Stimulated activated CD4-positive, alpha-beta T cell treated with anti-CD3 and anti-CD28 coated beads, Interleukin-1b, Interleukin-23, amount 100 ng/mL, for 24 hours (primary cell): Measurements from ENCODE around the gene LSAMP.
A peak's percentile ranks its signal among the peaks of the same experiment; 100 is the strongest.
"Not testable (repeated sequence)": the region's sequence is repeated elsewhere in the genome, so short reads cannot be mapped to it uniquely, and the experiment has no call there.

Experiments
- DNase-seq, 4 experiments: peaks; one replicate each; pipeline ENCODE4 v3.0.0-alpha.2; 2020; ENCODE audit warnings: low read depth in 4 of 4, low spot score in 1 of 4

LSAMP gene

GRCh38 chr3:115855911-115856310, 589.4 kb downstream of the LSAMP start:
- DNase-seq, result no peak

DNA sequence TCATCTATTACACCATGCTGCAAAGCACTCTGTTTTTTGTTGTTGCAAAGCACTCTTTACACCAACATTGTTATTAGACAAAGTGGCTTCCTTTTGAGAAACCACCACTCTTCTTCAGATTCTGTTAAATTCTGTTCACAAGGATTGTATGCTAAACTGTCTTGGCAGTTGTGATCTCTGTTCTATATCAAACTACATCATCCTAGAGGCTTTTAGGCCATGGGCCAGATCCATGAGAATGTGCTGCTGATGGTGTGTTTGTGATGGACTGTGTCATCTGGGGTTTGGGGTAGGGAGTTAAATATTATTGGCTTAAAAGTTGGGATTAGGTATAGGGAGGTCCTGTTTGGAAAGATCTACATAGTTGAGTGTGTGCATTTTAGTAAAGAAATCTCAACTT, 592.2 kb downstream of the LSAMP start:
- DNase-seq, result no peak

DNA sequence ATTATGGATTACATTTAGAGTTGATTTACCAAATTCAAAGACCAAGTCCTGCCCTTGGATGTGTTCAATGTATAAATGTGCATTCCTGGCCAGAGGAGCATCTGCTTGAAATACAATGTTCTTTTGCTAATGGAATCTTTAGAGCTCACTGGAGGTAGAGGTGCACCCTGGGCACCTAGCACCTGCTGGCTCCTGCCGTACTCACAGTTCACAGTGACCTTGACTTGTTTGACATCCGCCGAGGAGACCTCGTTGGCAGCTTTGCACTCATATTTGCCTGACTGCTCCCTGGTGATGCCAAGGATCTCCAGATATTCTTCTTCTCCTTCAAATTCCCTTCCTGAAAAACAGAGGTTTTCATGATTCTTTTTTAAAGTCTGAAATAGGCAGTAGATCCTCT, 593.0 kb downstream of the LSAMP start:
- no peak for DNase-seq

GRCh38 chr3:115851571-115851970, 593.7 kb downstream of the LSAMP start:
- DNase-seq, result no peak

DNA sequence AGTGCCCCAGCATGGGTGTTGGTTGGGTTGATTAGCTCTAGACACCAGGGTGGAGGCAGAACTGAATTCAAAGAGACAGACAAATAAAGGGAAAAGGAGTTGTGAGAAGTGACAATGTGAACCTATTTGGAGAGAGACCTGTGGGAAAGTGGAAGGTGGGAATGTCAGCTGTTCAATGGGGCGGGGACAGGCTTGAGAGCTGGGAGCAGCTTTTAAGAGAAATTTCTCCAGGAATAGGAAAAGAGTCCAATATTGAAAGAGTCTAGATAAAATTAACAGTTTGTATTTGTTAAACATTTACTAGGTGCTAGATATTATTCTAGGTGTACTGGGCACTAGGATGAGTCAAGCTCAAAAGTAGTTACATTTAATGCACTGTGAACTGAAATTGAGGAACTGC, 596.6 kb downstream of the LSAMP start:
- no peak for DNase-seq

- DNase-seq, result no peak
These were observed 599.3 kb downstream of the LSAMP start for GRCh38 chr3:115845986-115846385.

GRCh38 chr3:115844729-115845128, 600.6 kb downstream of the LSAMP start:
- not testable (repeated sequence) for DNase-seq

GRCh38 chr3:115843206-115843605, 602.1 kb downstream of the LSAMP start:
- no peak for DNase-seq

GRCh38 chr3:115839246-115839645, 606.0 kb downstream of the LSAMP start:
- DNase-seq, result no peak

DNA sequence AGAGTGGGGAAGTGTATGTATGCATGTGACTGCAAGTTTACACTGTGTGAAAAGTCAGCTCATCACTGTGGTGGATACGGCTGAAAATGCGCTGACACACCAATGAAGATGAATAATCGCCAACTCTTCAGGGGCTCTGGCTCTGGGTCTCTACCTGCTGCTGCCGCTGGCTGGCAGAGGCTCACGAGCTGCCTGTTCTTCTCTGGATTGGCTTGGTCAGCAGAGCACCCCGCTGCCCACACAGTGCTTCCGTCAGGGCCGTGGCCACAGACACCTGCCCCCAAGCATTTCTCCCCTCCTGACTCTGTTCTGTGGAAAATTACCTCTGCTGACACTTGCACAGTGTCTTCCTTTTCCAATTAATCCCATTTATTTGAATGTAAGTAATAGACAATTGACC, 606.5 kb downstream of the LSAMP start:
- no peak for DNase-seq

DNA sequence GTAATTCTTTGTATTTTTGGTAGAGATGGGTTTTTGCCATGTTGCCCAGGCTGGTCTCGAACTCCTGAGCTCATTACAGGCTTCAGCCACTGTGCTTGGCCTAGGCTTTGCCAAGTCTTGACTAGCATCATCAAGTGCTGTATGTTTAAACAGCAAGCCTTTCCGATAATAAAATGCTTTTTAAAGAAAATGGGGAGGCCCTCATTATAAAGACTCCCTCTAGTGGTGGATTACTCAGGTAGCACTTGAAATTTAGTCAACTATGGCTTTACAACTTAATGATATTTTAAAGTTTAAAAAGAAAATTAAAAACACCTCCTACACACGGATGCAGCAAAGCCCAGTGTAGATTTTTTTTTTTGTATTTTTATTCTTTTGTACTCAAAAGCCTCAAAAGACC, 608.3 kb downstream of the LSAMP start:
- DNase-seq, result no peak

- DNase-seq, result no peak
These were observed 609.3 kb downstream of the LSAMP start for GRCh38 chr3:115835946-115836345.

DNA sequence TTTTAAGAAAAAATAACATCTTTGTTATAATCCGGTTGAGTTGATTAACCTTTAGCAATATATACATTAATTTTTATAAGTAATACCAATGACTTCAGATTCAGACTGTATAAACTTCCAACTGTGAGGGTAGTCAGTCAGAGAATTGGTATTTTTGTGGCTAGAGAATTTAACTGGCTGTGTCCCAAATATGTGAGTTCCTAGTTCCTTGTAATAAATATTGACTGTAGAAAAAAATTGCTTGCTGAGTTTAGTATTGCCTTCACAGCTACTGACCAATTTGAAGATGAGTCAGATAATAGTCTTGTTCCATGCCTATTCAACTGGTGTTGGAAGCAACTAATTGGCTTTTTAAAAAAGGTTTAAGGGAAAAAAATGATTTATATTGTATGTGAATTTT, 611.2 kb downstream of the LSAMP start:
- no peak for DNase-seq

DNA sequence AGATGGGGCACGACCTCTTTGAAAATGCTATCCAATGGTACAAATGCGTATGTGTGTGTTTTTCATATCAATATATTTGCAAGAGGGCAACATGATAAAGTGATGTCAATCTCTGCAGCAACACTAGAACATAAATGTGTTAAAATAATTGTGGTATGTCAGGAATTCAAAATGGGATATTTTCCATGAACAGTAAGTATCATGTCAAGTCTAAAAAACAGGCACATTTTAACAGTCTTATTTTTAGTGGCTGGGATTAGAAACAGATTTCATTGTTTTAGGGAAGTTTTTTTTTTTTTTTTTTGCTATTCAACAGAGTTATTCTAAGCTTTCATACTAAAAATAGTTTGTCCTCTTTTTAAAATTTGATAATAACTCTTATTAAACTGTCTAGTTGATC, 612.2 kb downstream of the LSAMP start:
- DNase-seq, result no peak

- no peak for DNase-seq
These were observed 613.0 kb downstream of the LSAMP start for GRCh38 chr3:115832265-115832664.

DNA sequence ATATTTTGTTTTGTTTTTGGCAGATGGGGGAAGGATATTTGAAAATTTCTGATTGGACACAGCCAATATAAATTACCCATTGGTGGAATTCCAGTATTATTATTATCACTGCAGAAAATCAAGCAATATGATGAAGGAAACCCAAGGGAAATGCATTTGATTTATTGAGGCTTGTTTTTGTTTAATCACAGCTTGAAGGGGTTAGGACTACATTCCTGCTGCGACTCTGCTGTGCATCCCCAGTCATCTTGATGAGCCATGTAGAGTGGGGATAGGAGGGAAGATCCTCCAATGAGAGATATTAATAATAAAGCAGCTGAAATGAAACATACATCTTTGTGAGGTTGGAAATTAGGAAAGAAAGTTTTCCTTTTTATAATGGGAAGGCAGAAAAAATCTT, 613.4 kb downstream of the LSAMP start:
- DNase-seq, result no peak

DNA sequence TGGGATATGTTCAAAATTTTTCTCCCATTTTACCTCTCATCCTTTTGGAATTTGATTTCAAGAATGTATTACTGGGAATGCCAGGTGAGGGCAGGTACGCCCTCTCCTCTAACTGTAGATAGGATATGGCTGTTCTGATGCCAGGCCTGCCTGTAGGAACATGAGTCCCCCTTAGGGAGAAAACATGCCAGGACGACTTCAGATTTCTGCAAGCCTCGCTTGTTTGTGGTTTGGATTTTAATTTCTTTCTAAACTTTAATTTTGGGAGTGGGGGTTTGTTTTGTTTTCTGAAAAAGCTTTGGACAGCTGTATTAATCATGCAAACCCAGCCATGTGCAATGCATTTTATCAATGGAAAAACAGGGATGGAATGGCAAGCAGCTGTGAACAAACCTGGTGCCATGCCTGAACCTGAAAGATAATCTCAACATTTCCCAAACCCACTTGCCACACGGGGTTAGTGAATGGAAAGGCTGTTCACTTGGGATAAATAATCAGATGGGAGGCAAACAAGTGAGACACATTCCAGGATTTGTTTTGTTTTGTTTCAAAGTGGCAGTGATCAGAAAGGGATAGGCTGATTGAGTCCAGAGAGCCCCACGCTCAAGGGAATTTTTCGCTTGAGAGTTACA, 614.4 kb downstream of the LSAMP start:
- DNase-seq, result no peak

GRCh38 chr3:115828401-115828800, 616.9 kb downstream of the LSAMP start:
- DNase-seq, result no peak

- DNase-seq, result no peak
These were observed 617.8 kb downstream of the LSAMP start for GRCh38 chr3:115827495-115827894.

DNA sequence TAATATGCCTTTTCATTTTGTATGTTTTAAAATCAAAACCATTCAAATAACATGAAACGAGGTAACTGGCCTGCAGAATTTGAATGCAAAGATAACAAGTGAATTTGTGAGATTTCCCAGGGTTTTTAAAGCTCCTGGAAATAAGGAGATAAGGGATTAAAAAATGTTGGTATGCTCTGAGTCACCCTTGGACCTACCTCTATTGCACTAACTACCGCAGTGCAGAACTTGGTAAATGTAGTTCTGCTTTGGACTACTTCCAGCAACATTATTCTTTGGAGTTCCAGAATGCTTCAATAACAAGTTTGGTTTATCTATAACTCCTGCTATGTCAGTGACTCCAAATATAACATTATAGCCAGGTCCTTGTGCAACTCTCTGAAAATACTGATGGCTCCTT, 620.2 kb downstream of the LSAMP start:
- DNase-seq, result no peak

GRCh38 chr3:115823083-115823482, 622.2 kb downstream of the LSAMP start:
- DNase-seq, result no peak

DNA sequence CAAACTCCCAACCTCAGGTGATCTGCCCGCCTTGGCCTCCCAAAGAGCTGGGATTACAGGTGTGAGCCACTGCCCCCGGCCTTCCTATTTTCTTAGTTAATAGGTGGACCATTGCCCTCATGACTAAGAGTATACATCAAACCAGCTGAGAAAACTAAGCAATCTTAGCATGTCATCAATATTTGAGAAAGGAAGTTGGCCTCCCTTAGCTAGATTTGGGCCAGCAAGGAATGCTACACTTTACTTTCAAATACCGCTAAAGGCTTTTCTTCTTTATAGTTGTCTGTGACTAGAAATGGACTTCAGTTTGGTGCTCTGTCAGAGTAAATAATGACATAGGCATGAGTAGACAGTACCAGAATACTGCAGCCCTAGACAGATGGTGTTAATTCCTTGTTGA, 622.7 kb downstream of the LSAMP start:
- DNase-seq, result no peak

- DNase-seq, result peak; percentile 4 to 37 (median 21)
These were observed 625.4 kb downstream of the LSAMP start for GRCh38 chr3:115819785-115820384.
